Cardiac fibroblast (primary cell): ENCODE measurements around the gene NPIPA5.
"Not testable (repeated sequence)": the region's sequence is repeated elsewhere in the genome, so short reads cannot be mapped to it uniquely, and the experiment has no call there.

Experiments
- DNase-seq, 2 donors: peaks; one replicate each; pipeline versions ENCODE4 v3.0.0 to v3.0.0-alpha.2; 2010; ENCODE audit warnings: low read depth in 2 of 2
- H3K4me3 ChIP-seq, 2 donors: replicated peaks in 1 of 2; 1 replicate in 1 of 2; 2 replicates in 1 of 2; pipeline ENCODE4 v1.5.1; 2011; ENCODE audit warnings: low read depth in 2 of 2, low read length in 2 of 2, mild to moderate bottlenecking in 2 of 2, moderate library complexity in 1 of 2

Gene NPIPA5

DNA sequence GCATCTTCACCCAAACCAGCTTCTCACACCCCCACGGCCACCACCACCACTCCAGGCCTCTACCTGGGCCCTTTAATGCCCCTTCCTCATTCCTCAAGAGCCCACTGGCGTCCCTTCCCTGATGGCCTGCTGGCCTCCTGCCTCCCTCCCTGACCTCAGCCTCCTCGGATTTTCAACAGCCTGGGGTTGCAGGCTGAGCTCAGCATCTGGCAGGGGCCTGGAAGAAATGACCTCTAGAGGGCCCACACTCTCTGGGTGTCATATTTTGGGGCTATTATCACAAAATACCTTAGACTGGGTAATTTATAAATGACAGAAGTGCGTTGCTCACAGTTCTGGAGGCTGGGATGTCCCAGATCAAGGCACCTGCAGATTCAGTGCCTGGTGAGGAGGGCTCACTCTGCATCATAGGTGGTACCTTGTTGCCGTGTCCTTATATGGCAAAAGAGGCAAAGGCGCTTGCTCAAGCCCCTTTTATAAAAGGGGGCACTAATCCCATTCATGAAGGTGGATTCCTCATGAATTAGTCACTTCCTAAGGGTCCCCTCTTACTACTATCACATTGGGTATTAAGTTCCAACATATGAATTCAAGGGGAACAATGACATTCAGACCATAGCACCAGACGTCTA, 40.0 kb downstream of the NPIPA5 start:
- DNase-seq = not testable (repeated sequence)

DNA sequence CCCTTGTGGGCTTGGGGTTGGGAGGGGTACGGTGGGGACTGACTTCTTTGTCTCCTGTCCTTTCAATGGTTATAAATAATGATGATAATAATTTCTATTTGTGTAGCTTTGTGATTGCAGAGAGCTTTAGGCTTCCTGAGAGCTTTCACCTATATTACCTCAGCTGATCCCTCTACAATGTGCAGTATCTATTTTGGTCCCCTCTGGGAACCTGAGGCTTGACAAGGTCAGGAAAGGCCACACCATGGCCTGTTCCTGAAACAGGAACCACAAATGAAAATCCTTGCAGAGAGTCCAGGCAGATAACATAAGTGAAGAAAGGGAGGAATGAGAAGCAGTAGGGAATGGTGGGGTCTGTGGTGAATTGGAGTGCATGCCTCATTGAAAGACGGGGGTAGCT, 42.5 kb downstream of the NPIPA5 start:
- not testable (repeated sequence) for DNase-seq, H3K4me3 ChIP-seq

More for the DNA sequence above, 40.0 kb downstream of the NPIPA5 start:
- not testable (repeated sequence) for H3K4me3 ChIP-seq

- not testable (repeated sequence) for H3K4me3 ChIP-seq, DNase-seq
These were observed 44.1 kb downstream of the NPIPA5 start for GRCh38 chr16:15333969-15334368.

- not testable (repeated sequence) for H3K4me3 ChIP-seq, DNase-seq
These were observed 47.1 kb downstream of the NPIPA5 start for GRCh38 chr16:15330978-15331377.

- not testable (repeated sequence) for H3K4me3 ChIP-seq, DNase-seq
These were observed 53.1 kb downstream of the NPIPA5 start for GRCh38 chr16:15324954-15325353.

GRCh38 chr16:15323373-15323772, 54.7 kb downstream of the NPIPA5 start:
- not testable (repeated sequence) for DNase-seq, H3K4me3 ChIP-seq

- DNase-seq = not testable (repeated sequence)
These were observed 56.9 kb downstream of the NPIPA5 start for GRCh38 chr16:15321221-15321620.

DNA sequence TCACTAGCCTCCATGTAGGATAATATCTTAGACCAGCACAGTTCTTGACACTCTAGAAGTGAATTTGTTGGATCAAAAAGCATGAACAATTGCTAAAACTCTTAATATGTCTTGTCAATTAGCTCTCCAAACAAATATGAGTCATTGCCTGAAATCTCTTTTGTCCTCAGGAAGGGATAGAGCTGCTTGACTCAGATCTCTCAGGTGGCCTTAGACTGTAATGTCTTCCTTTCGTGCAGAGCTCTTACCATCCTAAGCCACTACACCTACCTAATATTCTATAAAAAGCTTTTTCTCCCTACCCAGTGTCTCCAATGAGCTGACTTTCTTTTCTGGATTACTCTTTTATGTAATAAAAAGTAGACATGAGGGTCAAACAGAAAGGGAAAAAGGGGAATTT, 63.5 kb downstream of the NPIPA5 start:
- not testable (repeated sequence) for H3K4me3 ChIP-seq, DNase-seq

More at GRCh38 chr16:15321221-15321620, 56.9 kb downstream of the NPIPA5 start:
- H3K4me3 ChIP-seq = not testable (repeated sequence)
